ENCODE data around the gene ASXL3. TPM values are rescaled to one million over a fixed set of nuclear protein-coding genes. Genes with fewer than 3 reads are reported as not detected.

ASXL3 gene
- total RNA-seq, 6 donors from 2014 or later = 0.46 to 2.2 (median 0.98) TPM

- Histone ChIP-seq H3K4me3 (no peak overlapping the region), H3K4me1 (no peaks in the 10 kb centered on the region), H3K27ac (no peak overlapping the region), H3K27me3 (no peaks in the 10 kb centered on the region), H3K9me3 (no peaks in the 10 kb centered on the region), H3K36me3 (no peaks in the 10 kb centered on the region)
- no peak for TF ChIP-seq CTCF (IDR thresholded peaks at IDR 0.05)
- no peak for TF ChIP-seq POLR2AphosphoS5 (IDR thresholded peaks at IDR 0.05)
- TF ChIP-seq POLR2A (IDR thresholded peaks at IDR 0.05) = no peak
- TF ChIP-seq EP300 (IDR thresholded peaks at IDR 0.05) = no peak
- ATAC-seq (ENCODE audit: low FRiP score in 2 of 2) (no peak), DNase-seq (no peak)
Observed at GRCh38 chr18:33605250-33605649, 27.2 kb downstream of the ASXL3 start.

- Histone ChIP-seq H3K4me1 (no peaks in the 10 kb centered on the region), H3K27ac (no peak overlapping the region), H3K36me3 (no peaks in the 10 kb centered on the region), H3K4me3 (no peak overlapping the region), H3K27me3 (no peaks in the 10 kb centered on the region), H3K9me3 (no peaks in the 10 kb centered on the region)
- ATAC-seq (ENCODE audit: low FRiP score in 2 of 2) (no peak), DNase-seq (no peak)
- TF ChIP-seq EP300 (IDR thresholded peaks at IDR 0.05) = no peak
- TF ChIP-seq POLR2A (IDR thresholded peaks at IDR 0.05) = no peak
- TF ChIP-seq POLR2AphosphoS5 (IDR thresholded peaks at IDR 0.05) = no peak
- no peak for TF ChIP-seq CTCF (IDR thresholded peaks at IDR 0.05)
Observed at GRCh38 chr18:33606621-33607020, 28.6 kb downstream of the ASXL3 start.

- 65 to 68% methylated on average over 3 of the region's 3 CpGs for WGBS, 2 donors
- H3K36me3 ChIP-seq = no peaks in the 10 kb centered on the region
- H3K9me3 ChIP-seq = no peaks in the 10 kb centered on the region
- no peaks in the 10 kb centered on the region for H3K4me1 ChIP-seq
- no peak for ATAC-seq (ENCODE audit: low FRiP score in 2 of 2)
- TF ChIP-seq EP300 (IDR thresholded peaks at IDR 0.05) = no peak
- TF ChIP-seq CTCF (IDR thresholded peaks at IDR 0.05) = no peak
- no peak for TF ChIP-seq POLR2AphosphoS5 (IDR thresholded peaks at IDR 0.05)
- TF ChIP-seq POLR2A (IDR thresholded peaks at IDR 0.05) = no peak
- H3K27me3 ChIP-seq = no peaks in the 10 kb centered on the region
- no peak overlapping the region for H3K4me3 ChIP-seq
- no peak overlapping the region for H3K27ac ChIP-seq
- DNase-seq = no peak
Observed at GRCh38 chr18:33611525-33612135, 33.6 kb downstream of the ASXL3 start.

GRCh38 chr18:33612632-33613031 is 34.6 kb downstream of the ASXL3 start:
- Histone ChIP-seq H3K9me3 (no peaks in the 10 kb centered on the region), H3K36me3 (no peaks in the 10 kb centered on the region)
- no peak for ATAC-seq (ENCODE audit: low FRiP score in 2 of 2)

More at GRCh38 chr18:33612632-33613031, 34.6 kb downstream of the ASXL3 start:
- no peak overlapping the region for H3K27ac ChIP-seq
- 76 to 79% methylated on average over 3 of the region's 3 CpGs for WGBS, 2 donors
- no peak overlapping the region for H3K4me3 ChIP-seq
- TF ChIP-seq POLR2A (IDR thresholded peaks at IDR 0.05) = no peak
- no peak for TF ChIP-seq CTCF (IDR thresholded peaks at IDR 0.05)
- TF ChIP-seq POLR2AphosphoS5 (IDR thresholded peaks at IDR 0.05) = no peak
- no peak for TF ChIP-seq EP300 (IDR thresholded peaks at IDR 0.05)
- DNase-seq = no peak
- no peaks in the 10 kb centered on the region for H3K27me3 ChIP-seq
- H3K4me1 ChIP-seq = no peaks in the 10 kb centered on the region

Measured in upper lobe of left lung (tissue), 6 donors.